Embryonic facial prominence (tissue), 1 donor: ENCODE results near the gene HEG1.

Source experiments
- DNase-seq: peaks from one replicate; pipeline ENCODE4 v3.0.0-alpha.2; 2016; ENCODE audit errors: extremely low spot score

HEG1 gene

DNA sequence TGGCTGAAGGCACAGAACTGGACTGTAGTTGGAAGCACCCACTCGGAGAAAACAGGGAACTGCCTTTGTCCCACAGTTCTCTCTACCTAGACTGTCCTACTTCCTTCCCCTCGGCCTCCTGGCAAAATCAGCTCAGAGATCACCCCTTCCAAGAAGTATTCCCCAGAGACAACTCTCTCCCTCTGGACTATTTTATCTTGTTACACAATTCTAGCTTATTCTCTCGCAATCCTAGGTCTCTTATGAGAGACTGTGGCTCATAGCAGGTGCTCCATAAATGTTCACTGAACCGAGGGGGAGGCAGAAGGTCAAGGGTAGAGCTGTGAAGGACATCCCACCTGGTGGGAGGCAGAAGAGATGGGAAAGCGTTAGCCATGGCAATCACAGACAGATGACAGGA is 10.6 kb downstream of the HEG1 start:
- no peak for DNase-seq

DNA sequence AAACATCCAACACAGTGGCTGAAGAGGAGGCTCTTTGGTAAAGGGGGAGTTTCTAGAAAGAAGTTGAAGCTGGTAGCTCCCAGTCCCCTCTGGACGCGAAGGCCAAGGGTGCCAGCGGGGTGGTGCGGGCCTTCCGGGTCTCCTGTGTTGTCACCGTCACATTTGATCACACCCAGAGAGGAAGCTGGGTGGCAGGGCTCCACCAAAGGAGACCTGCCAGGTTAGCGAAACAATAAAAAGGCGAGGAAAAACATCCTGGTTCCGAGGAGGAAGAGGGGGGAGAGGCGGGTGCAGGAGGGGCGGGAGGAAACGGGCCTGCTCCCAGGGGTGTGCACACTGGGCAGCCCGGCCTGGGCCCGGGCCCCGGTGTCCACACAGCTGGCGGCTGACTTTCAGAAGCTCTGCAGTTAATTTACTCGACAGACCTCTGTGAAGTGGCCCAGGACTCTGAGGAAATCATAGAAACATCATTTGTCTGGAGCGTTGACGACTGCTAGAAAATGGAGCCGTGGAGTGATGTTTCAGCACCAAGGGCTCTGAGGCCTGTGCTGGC is 12.1 kb downstream of the HEG1 start:
- DNase-seq = no peak

DNA sequence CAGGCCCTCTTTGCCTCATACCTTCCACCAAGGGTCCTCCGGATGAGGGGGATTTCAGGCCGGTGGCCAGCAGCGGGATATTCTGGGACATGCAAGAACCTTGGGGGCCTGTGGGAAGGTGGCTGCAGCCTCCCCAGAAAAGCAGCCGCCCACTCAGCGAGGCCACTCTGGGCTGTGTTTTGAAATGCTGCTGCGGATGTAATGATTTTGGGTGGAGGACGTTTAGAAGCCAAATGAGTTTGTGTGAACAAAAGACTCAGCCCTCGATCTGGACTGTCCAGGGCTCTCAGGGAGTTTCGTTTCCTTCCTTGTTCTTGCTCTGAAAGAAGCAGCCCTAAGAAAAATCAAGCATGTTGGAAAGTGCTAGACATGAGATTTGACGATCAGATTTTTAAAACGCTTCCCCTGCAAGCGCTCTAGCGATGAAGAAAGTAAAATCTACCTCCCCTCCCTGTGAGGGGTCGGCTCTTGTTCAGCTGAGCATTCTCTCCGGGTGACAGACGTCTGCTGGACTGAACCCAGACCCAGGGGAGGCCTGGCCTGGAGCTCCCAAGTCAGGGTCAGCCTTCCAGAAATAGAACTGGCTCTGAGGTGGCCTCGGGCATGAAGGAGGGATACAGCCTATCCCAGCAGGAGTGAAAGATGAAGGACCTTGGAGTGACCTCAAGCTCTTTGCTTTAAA is 12.9 kb downstream of the HEG1 start:
- DNase-seq = no peak

DNA sequence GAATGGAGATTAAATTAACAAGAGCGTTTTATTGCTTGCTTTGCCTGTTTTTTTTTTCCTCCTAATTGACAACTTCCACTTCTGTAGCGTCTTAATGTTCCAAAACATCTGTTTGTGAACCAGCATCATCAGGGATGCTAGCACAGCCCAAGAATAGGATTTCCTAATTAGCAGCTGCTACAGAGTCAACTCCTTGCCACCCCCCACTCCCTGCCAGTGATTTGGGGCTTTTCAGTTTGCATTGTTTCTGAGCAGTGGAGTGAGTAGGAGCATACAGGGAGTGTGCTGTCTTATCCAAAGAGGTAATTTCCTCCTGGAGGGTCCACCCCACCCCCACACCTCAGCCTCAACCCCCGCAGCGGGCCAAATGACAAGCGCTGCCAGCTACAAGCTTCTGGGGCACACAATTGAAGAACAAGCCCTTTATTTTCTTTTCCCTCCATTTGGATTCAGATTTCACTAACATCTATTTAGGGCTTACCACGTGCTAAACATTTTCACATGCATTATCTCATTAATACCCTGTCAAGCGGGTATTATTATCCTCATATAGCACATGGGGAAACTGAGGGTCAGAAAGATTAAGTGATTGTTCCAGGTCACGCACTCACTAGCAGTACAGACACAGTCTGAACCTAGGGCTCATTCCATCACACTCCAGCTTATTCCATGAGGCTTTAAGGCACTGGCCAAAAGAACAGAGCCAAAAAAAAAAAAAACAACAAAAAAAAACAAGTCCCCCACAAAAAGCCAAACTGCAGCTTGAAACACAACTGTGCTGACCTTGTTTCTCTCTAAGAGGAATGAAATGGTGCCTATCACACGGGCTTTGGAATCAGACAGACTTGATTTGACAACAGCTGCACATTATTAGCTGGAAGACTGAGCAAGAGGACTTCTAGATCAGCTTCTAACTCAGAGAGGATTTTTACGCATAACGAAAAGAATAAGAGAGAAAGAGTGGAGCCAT is 16.4 kb downstream of the HEG1 start:
- no peak for DNase-seq

DNA sequence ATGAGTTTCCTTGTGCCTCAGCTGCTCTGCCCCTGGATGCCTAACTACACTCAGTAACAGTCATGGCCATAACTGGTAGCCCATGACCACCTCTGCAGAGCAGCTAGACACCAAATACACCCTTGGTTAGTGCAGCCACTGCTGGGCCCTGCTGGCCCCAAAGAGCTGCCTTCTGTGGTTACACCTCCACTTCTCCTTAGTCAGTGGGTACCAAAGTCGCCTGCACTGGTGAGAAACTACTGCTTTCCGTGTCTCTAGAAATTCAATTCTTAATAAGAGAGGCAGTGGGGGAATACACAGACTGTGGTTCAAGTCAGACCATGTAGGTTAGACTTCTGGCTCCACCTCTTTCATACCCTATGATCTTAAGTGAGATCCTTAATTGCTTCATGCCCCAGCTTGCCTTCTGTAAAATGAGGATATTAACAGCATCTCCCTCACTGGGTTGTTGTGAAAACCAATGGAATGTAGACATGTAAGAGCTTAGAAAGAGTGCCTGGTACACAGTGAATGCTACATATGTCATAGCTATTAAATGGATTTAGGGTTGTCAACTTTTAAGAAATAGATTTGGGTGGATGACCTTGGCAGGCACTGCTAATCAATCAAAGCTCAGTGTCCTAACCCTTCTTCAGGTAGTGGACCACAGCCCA is 18.2 kb downstream of the HEG1 start:
- DNase-seq = no peak

DNA sequence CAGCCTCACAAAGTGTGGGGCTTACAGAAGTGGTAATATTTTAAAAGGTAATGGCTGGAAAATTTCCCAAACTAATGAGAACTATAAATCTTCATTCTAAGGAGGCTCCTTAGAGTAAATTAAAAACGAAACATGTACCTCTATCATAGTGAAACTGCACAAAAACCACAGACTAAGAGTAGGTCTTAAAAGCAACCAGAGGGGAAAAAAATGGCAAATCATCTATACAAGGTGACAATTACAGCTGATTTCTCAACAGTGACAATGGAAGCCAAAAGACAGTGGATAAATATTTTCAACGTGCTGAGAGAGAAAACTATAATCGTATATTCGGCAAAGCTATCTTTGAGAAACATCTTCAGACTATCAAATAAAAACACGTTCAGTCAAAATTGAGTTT is 20.6 kb downstream of the HEG1 start:
- DNase-seq = no peak

DNA sequence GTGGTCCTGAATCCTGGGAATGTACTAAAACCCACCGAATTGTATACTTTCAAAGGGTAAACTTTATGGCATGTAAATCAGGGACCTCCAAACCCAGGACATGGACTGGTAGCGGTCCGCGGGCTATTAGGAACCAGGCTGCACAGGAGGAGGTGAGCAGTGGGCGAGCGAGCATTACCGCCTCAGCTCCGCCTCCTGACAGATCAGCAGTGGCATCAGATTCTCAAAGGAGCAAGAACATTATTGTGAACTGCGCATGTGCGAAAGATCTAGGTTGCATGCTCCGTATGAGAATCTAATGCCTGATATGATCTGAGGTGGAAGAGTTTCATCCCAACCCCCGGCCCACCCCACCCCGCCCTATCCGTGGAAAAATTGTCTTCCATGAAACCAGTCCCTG is 22.2 kb downstream of the HEG1 start:
- DNase-seq = no peak

DNA sequence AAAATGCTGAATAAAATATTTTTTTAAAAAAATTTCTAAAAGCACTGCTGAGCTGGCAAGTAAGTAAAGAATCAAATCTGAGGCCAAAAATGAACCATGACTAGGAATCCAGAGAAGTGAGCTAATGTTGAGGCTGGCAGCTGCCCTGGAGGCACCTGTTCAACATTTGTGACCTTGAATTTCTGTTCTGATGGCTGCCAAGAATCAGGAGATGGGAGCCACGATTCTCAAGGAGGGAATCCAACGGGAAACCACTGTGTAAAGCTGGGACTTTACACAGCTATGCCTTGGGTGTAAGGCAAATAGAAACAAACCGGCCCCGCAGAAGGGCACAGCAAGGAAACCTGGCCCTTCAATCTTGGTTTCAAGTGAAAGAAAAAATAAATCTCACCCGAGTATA is 22.7 kb downstream of the HEG1 start:
- DNase-seq = no peak

DNA sequence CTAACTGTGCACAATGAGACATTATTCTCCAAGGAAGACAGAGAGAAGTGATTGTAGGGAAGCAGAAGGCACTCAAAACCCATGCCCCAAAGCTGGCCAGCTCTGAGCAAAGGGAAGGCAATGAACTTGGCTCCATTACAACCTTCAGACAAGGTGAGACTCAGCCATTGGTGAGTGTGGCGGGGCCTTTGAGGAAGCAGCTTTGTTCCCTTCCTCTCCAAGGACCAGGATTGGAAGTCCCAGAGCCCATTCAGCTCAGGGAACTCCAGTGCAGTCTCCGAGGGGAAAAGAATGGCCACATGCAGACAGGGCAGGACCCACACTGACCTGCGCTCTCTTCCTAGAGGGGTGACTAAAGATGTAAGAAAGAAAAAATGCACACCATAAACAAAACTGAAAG is 23.1 kb downstream of the HEG1 start:
- DNase-seq = no peak

DNA sequence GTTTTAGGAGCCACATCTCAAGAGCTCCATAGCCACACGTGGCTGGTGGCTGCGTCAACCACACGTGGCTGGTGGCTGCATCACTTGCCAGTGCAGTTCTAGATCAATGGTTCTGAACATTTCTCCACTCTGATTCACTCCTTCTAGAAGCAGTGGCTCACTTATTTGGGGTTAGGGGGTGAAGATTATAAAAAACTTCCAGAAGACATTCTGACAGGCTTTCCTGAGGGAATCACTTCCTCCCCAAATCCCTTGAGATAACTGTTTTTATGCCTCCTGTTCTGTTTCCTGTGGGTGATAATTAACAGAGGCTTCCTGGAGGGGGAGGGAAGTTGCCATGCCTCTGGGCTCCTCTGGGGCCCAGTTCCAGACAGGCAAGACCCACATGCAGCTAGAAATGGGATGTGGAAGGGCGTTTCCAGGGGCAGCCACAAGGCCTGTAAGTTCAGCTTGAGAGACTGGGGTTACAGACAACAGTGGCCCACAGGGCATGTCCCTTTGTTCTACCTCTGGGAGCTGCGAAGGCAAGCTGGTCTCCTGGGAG is 23.6 kb downstream of the HEG1 start:
- no peak for DNase-seq

DNA sequence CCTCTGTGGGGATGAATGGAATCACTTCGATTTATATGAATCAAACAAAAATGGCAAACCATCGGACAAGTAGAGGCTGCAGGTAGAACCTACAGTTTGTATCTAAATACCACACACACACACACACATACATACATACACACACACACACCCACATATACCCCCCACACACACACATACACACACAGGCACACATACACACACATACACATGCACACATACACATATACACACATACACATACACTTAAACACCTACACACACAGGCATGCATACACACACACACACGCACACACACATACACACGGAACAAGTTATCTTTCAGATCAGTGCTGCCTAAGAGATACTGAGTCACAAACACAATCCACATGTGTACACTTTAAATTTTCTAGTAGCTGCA is 24.3 kb downstream of the HEG1 start:
- no peak for DNase-seq

DNA sequence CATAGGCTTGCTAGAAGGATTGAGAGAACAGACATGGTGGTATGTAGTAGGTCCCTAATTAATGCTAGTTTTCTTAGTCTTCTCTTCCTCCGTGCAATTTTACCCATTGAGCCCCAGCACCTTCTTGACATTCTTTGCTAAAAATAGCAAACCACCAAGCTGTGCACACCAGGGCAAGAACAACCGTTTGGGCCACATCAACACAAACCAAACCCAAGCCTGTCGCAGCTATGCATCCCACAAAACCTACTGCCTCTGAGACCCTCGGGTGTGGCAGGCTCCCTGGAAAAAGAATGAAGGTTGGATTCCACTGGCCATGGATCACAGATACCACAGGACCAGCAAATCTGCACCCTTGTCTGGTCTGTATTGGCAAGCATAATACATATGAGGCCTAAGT is 27.1 kb downstream of the HEG1 start:
- no peak for DNase-seq

DNA sequence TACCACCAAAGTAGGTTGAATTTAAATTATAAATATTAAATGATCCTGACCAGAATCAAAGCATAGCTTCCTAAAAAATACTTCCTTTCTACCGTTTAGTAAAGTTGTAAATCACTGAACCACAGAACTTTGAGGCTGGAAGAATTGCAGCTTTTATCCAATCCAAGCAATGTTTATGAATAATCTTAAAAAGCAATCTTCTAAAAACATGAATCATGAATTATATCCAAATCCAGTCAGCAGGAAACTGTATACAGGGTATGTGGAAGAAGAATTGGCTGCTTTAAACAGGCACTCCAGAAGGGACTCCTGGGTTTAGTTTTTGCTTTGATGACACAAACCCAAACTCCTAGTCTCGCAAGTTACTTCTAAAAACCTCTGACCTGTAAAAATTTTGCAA is 30.2 kb downstream of the HEG1 start:
- DNase-seq = no peak

DNA sequence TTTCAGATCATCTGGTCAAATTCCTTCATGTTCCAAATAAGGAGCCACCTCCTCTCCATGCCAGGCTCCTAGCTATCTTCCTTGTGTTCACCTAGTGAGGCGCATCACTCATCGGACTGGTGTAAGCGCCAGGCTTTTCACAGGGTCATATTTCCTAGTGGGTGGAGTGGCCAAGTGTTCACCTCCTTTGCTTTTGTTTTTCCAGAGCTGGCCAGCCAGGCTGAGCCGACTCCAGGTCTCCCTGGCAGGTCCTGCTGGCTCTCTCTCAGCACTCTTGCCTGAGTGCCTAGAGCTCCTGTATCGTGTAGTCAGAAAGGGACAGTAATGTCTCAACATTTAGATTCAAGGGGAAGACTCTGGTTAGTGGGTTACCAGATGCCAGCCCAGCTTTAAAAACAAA is 31.0 kb downstream of the HEG1 start:
- no peak for DNase-seq

DNA sequence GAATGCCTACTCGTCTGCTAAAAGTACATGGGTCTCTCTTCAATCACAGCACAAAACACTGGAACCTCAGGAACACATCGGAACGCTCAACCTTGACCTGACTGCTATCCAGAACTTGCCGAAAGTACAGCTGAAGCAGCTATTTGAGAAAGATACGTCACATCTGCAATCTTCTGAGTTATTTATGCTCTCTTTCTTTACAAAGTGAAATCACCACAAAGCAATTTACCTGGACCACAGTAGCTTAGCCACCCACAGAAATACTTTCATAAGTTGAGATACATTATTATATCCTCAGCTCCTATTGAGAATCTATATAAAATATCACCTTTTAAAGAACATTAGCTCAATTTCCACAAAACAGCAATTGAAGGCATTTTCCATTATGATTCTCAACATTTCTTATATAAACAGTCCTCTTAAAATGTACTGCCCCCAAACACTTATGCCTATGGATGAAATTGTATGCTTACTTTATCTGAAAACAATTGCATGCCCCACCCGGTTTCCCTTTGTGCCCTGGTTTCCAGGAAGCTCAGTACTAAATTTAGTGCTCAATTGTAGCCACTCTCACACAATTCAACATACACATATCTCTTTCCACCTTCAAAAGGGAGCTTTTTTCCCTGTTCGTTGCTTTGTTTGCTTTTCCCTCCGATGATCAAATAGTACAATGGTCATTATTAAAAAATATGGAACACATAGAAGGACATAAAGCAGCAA is 31.8 kb downstream of the HEG1 start:
- DNase-seq = no peak

DNA sequence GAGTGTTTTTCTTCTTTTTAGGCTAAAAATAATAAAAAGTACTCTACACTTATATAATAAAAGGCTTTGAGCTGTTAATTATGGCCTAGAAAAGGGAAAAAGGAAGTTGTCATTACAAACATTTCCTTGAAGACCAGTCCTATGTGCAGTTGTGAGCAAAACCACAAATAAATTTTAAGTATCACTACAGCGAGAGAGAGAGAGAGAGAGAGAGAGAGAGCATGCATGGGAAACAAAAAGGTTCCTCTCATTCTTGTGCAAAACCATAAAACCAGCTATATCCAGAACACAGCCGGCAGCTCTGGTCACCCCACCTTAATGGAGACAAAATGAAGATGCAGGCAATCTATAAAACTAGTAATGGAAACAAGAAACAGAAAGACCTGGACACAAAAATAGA is 33.6 kb downstream of the HEG1 start:
- no peak for DNase-seq

DNA sequence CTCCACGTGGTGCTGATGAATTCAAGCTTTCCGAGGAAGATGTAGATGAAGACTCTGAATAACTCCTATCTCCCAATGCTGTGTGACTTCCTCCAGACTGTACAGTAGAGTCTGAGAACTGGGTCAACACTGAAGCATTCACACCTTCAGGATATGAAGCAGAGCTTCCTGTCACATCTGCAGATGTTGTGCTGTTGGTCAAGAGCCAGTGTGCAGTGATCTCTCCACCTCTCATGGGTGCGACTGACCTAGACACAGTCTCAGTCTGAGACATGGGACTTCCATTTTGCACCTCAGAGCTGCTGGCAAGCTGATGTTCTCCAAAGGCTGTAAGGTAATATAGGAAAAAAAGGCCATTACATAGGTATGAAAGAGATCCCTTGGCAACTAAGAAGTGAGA is 36.5 kb downstream of the HEG1 start:
- DNase-seq = no peak

DNA sequence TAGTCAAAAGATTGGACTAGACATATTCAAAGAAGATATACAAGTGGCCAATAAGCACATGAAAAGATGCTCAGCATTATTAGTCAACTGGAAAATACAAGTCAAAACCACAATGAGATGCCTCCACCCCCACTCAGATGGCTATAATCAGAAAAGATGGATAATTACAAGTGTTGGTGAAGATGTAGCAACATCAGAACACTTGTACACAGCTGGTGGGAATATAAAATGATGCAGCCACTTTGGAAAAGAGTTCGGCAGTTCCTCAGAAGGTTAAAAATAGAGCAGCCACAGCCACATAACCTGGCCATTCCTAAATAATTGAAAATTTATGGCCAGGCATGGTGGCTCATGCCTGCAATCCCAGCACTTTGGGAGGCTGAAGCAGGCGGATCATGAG is 38.4 kb downstream of the HEG1 start:
- DNase-seq = no peak

DNA sequence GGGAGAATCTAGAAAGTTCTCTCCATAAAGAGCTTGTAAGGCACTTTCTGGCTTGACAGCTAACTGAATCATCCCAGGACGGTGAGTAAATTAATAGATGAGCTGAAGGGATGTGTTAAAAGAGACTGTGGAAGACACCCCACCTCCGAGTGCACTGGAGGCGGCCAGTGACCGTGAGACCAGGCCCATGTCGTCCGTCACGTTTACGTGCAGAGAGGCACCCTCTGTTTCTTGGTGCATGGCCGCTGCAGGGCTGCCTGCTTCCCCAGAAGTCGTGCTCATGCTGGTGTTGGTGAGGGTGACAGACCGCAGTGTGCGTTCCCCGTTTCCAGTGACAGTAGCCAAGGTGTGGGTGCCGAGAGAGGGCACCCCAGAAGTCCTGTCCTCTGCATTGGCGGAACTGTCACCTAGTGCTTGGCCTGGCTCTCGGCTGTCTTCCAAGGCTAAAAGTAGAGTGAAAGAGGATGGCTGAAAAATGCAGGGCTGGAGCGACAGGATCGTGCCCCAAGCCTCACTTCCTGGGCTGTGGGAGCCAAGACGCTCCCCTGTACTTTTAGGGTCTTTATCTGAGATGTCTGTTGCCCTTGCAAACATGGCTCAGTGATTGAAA is 41.1 kb downstream of the HEG1 start:
- no peak for DNase-seq

DNA sequence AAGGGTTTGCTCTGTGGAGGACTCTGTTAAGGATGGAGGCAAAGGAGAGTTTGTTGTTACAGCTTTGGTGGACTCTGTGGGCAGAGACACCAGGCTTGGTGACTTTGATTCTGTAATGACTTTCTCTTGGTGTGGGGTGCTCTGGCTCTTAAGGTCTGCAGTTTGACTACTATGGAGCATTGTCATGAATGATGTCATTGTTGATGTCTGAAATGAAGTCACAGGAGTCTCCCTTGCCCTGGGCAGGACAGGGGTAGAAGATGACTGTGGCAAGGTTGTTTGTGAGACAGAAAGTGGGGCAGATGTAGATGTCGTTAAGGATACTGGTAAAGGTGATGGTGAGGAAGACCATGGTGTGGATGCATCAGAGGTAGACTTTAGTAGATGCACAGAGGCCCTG is 42.7 kb downstream of the HEG1 start:
- DNase-seq = no peak

DNA sequence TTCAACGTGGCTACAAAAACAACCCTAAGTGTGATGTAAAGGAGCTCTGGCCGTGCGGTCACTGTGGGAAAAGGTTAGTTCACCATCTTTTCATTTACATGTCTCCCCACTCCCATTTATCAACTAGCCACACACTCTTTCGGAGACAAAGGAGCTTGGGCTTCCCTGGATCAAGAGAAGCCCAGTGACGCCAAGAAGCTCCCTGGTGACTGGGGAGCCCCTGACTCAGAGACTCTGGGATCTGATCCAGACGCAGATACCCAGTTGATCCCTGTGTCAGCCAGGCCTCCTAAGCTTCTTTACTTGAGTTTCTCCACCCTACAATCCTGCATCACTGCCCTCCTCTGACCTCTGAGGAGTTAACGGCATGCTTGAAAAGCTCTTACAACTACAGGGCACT is 43.9 kb downstream of the HEG1 start:
- no peak for DNase-seq
